T-helper 17 cell (primary cell): ENCODE data around the gene ACOXL. TPM values are rescaled to one million over a fixed set of nuclear protein-coding genes. Genes with fewer than 3 reads are reported as not detected.

ENCODE experiments used
- ATAC-seq: fragments of 150-1000 bp; cut with Tn5 transposase; 2 replicates; pipeline ENCODE4 v1.10.0; 2021; ENCODE audit warnings: mild to moderate bottlenecking, moderate library complexity
- DNase-seq, 3 donors: peaks; one replicate each; pipeline versions ENCODE4 v3.0.0 to v3.0.0-alpha.2; 2020 to 2021
- H3K9me3 ChIP-seq: one replicate; pipeline ENCODE4 v1.7.0; 2013; ENCODE audit warnings: low read length, mild to moderate bottlenecking; ENCODE audit not compliant: control insufficient read depth, poor library complexity, severe bottlenecking
- H3K27ac Mint-ChIP-seq: one replicate; pipeline ENCODE4 v1.8.0; 2022; ENCODE audit warnings: mild to moderate bottlenecking, moderate library complexity, mixed read lengths
- H3K27me3 Mint-ChIP-seq: one replicate; pipeline ENCODE4 v1.8.0; 2022; ENCODE audit warnings: mixed read lengths
- H3K36me3 Mint-ChIP-seq: one replicate; pipeline ENCODE4 v1.8.0; 2022; ENCODE audit warnings: low read depth, mixed read lengths
- H3K4me1 Mint-ChIP-seq: one replicate; pipeline ENCODE4 v1.8.0; 2022; ENCODE audit warnings: mild to moderate bottlenecking, mixed read lengths
- H3K4me3 Mint-ChIP-seq: one replicate; pipeline ENCODE4 v1.8.0; 2022; ENCODE audit warnings: mild to moderate bottlenecking, moderate library complexity, mixed read lengths
- total RNA-seq, 4 donors: library from RNA in 2 of 4; stranded (reverse) in 2 of 4; gene quantifications; one replicate each; pipeline ENCODE4 v1.2.3 and lab custom pipeline; 2022 to 2026

The ACOXL gene
- total RNA-seq, 2 donors from 2014 or later, result not detected

DNA sequence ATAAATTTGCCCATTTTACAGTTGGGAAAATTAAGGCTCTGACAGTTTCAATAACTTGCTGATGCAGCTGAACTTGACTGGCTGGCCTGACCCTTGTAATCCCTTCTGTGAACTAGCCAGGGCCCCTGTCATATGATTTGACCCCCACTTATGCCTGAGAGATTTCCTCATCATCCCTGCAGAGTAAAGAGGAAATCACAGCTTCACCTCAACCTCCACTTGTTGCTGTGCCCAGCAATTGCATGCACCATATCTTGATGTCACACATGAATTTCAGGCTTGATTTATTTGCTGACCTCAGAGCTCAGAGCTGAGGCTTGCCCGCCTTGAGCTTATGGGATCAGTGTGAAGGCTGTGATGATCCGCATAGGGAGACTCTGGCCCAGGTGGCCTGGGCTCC is 108.1 kb downstream of the ACOXL start:
- ATAC-seq (no peak), DNase-seq (no peak)
- H3K27ac Mint-ChIP-seq, result no peak overlapping the region
- peaks cover 23% of the 10 kb centered on the region for H3K27me3 Mint-ChIP-seq
- no peak overlapping the region for H3K4me3 Mint-ChIP-seq
- peaks cover 3% of the 10 kb centered on the region for H3K36me3 Mint-ChIP-seq
- no peaks in the 10 kb centered on the region for H3K9me3 ChIP-seq
- H3K4me1 Mint-ChIP-seq, result peaks cover 8% of the 10 kb centered on the region

DNA sequence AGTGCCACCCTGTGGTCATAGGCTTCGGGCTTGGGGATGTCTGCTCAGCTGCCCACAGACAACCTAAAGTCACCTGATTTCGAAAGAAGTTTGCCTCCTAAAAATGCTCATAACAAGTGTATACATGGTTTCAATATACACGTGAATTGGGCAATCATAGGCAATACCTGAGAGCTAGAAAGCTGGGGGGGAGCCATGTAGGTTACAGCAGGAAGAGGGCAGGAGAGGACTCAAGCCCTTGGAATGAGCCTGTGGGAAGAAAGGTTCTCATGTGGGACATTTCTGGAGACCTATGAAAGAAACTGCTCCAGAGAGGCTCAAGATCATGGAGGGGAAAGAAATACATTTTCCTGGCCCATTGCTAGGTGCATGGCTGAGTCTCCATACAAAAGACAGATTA is 109.7 kb downstream of the ACOXL start:
- Mint-ChIP-seq H3K36me3 (peaks cover 3% of the 10 kb centered on the region), H3K27me3 (peaks cover 23% of the 10 kb centered on the region), H3K4me3 (no peak overlapping the region), H3K27ac (no peak overlapping the region), H3K4me1 (peaks cover 13% of the 10 kb centered on the region)
- DNase-seq, result no peak
- ATAC-seq, result no peak
- no peaks in the 10 kb centered on the region for H3K9me3 ChIP-seq

DNA sequence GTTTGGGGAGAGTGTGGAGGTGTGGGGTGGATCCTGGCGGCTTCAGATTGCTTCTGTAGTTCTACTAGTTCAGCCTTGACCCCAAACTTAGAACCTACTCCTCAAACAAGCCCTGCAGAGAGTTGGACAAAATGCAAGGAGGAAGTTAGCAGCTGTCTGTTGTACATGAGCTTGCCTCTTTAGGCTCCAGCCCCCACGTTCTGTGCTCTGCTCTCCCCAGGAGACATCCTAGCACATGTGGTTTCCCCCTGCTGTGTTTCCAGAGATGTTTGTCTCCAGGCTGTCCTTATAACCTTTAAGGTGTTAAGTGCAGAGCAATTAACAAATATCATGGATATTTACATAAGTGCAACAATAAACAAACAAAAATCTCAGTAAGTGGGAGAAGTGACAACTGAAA is 111.1 kb downstream of the ACOXL start:
- peaks cover 21% of the 10 kb centered on the region for H3K4me1 Mint-ChIP-seq
- H3K27me3 Mint-ChIP-seq, result peaks cover 23% of the 10 kb centered on the region
- peaks cover 3% of the 10 kb centered on the region for H3K36me3 Mint-ChIP-seq
- H3K4me3 Mint-ChIP-seq, result no peak overlapping the region
- DNase-seq (no peak), ATAC-seq (no peak)
- H3K27ac Mint-ChIP-seq, result peak overlapping the region; percentile 32
- H3K9me3 ChIP-seq, result no peaks in the 10 kb centered on the region

DNA sequence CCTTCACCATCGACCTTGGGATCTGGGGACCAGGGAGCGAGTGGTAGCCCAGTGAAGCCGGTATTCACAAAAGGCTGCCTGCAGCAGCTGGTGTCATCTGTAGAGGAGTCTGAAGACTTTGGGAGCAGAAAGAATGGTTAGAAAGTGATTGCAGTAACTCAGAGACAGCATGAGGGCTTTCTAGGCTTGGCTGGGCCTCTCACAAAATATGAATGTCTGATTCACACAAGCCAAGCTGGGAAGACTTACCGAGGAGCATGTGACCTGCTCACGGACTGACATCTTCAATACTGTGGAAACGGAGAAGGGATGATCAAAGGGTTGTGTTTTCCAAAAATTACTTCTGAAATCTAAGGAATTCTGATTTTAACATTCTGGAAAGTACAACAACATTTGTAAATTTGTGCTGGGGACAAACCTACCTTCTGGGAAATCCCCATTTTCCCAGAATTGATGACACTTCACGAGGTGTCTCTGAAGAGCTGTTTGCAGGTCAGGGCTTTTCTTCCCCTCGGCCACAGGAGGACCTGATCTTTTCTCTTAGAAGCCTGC is 111.7 kb downstream of the ACOXL start:
- peaks cover 3% of the 10 kb centered on the region for H3K36me3 Mint-ChIP-seq
- H3K27ac Mint-ChIP-seq, result peak overlapping the region; percentile 32
- DNase-seq, result no peak
- H3K9me3 ChIP-seq, result no peaks in the 10 kb centered on the region
- peaks cover 23% of the 10 kb centered on the region for H3K27me3 Mint-ChIP-seq
- ATAC-seq, result no peak
- H3K4me3 Mint-ChIP-seq, result no peak overlapping the region
- H3K4me1 Mint-ChIP-seq, result peaks cover 21% of the 10 kb centered on the region

DNA sequence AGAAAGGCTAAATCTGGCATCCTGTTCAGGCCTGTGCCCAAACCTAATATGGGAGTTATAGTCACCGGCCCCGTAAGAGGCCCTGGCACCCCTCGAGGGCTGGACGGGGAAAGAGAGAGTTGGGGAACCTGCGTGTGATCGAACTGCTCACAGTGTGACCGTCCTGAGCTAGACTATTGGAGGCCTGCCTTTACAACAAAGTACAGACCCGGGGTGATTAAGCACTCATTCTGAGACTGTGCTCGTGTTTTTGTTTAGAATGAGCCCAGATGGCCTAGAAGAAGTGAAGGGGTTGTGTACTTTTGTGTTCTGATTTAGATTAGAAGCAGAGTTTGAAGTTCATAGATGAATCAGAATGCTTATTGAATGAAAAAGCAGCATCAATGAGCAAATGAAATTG is 115.3 kb downstream of the ACOXL start:
- Mint-ChIP-seq H3K36me3 (peaks cover 3% of the 10 kb centered on the region), H3K4me3 (no peak overlapping the region), H3K27ac (peak overlapping the region; percentile 84), H3K4me1 (peaks cover 28% of the 10 kb centered on the region), H3K27me3 (peaks cover 14% of the 10 kb centered on the region)
- DNase-seq, result no peak
- H3K9me3 ChIP-seq, result no peaks in the 10 kb centered on the region
- ATAC-seq, result no peak

DNA sequence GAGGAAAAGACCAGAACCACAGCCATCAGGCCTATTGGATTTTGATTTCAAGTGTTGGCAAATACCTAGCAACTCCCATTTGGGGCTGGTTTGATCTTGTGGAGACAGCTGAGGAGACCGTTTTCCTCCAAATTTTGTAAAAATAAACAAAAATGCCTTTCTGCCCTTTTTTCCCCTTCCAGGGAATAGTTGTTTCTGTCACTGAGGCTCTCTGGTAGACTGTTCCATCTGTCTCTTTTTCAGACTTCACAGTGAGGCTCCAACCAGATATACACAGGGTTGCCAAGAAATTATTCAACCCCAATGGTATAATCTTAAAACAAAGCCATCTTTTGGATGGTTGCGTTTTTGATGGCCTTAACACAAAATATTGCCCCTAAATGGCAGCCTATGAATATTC is 115.7 kb downstream of the ACOXL start:
- no peak for DNase-seq
- Mint-ChIP-seq H3K36me3 (peaks cover 3% of the 10 kb centered on the region), H3K27me3 (peaks cover 10% of the 10 kb centered on the region), H3K27ac (no peak overlapping the region), H3K4me3 (no peak overlapping the region), H3K4me1 (peaks cover 31% of the 10 kb centered on the region)
- no peak for ATAC-seq
- no peaks in the 10 kb centered on the region for H3K9me3 ChIP-seq

DNA sequence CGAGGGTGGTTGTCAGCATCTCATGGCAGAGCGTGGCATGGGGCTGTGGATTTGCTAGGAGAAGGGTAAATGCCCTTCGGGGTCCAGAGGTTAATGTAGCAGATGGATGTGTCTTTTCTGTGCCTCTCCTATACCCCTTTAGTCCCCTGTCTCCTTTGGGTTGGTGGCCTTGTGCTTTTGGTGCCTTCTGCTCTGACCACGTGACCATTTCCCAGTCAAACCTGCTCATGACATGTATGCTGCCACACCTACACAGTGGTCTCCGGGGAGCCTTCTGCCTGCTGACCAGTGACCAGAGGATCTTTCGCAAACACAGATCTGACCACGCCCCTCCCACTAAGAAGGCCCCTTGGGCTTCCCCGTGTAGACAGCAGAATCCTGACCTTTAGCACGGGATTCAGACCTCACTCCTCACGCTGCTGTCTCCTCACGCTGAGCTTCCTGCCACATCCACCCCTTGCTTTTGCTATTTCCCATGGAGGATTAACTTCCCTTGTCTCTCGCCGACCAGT is 116.2 kb downstream of the ACOXL start:
- Mint-ChIP-seq H3K36me3 (peaks cover 3% of the 10 kb centered on the region), H3K4me1 (peaks cover 35% of the 10 kb centered on the region), H3K27me3 (peaks cover 4% of the 10 kb centered on the region), H3K4me3 (no peak overlapping the region), H3K27ac (peak overlapping the region; percentile 65)
- no peak for ATAC-seq
- H3K9me3 ChIP-seq, result no peaks in the 10 kb centered on the region
- no peak for DNase-seq

DNA sequence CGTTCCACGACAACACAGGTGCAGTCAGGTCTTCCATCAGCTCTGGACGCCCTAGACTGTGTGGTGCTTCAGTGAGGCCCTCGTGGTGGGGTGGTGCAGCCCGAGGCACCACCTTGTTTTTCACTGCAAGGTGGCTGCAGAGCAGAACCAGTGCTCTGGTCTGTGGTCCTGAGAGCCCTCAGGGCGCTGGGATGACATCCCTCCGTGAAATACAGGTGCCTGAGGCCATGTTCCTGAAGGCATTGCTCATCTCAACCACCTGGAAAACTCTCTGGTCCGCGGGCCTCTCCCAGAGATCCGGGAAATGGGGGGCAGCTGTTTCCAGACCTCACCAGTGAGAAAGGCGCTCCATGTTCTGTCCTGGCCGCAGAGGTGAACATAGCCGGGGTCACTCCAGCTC is 119.2 kb downstream of the ACOXL start:
- Mint-ChIP-seq H3K4me3 (no peak overlapping the region), H3K27ac (peak overlapping the region; percentile 94), H3K36me3 (no peaks in the 10 kb centered on the region), H3K4me1 (peaks cover 36% of the 10 kb centered on the region), H3K27me3 (no peaks in the 10 kb centered on the region)
- no peak for ATAC-seq
- H3K9me3 ChIP-seq, result no peaks in the 10 kb centered on the region
- DNase-seq, result no peak

DNA sequence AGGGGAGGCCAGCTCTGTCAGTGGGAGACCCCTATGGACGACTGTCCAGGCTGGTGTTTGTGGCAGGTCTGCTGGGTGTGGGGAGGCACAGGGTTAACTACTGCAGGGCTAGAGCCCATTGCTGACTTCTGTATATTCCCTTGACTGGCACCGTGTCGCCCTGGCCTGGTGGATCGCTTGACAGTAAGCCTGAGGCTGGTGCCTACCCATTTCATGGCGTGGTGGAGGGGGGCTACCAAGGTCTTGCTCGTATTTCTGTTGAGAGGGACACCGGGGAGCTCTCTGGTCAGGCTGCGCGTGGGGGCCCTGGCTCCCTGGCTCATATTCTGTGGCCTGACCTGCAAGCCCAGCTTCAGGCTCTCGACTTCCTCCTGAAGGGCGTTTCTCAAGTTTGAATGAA is 119.7 kb downstream of the ACOXL start:
- H3K27me3 Mint-ChIP-seq, result no peaks in the 10 kb centered on the region
- ATAC-seq, result no peak
- peak overlapping the region; percentile 94 for H3K27ac Mint-ChIP-seq
- peaks cover 31% of the 10 kb centered on the region for H3K4me1 Mint-ChIP-seq
- H3K4me3 Mint-ChIP-seq, result peak overlapping the region; percentile 57
- no peaks in the 10 kb centered on the region for H3K36me3 Mint-ChIP-seq
- no peak for DNase-seq
- H3K9me3 ChIP-seq, result no peaks in the 10 kb centered on the region

DNA sequence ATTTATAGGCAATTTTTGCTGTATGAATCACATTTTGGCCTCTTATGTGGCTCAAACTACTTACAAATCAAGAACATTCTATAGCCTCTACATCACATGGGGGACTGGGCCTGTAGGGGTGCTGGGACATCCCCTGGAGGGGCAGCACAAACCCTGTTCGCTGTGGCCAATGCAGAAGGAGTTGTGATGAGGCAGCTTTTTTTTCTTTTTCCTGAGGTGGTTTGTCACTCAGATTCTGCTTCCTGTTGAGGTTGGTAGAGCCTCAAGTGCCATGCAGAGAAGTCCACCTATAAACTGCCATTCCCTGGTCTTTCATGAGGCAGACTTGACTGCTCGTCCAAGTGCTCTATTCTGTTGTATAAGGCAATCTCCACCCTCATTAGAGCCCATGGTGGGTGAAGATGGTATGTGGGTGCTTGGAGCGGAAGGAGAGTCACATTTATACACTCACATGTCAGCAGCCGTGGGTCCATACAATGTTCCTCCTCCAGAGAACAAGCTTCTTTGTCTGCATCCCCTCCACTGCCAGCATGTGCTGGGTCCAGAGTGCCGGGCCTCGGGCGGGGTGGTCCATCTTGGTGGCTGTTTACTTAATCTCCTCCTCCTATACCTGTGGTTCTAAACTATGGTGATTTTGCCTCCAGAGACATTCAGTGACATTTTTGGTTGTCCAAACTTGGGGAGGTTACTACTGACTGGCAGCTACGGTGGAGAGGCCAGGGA is 120.3 kb downstream of the ACOXL start:
- Mint-ChIP-seq H3K4me1 (peaks cover 24% of the 10 kb centered on the region), H3K27me3 (no peaks in the 10 kb centered on the region), H3K27ac (peak overlapping the region; percentile 94), H3K4me3 (peak overlapping the region; percentile 57), H3K36me3 (no peaks in the 10 kb centered on the region)
- H3K9me3 ChIP-seq, result no peaks in the 10 kb centered on the region
- peak; percentile 91 for ATAC-seq
- peak in 2 of 3 donors; percentile 15 to 28 for DNase-seq

DNA sequence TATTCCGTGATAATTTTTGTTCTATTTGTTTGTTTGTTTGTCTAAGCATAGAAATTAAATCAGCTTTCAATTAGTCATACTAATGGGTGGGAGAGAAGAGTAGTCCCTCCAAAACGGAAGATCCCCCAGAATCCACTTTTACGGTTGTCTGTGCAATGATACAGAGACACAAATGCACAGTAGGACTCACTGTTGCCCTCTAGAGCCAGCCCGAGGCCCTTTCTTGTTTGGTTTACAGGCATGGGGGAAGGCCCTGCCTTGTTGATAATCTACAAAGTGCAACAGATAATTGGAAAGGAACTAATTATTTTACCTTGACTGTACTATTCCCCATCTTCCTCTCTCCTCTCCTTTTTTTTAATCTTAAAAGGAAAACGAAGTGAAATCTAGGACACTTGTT is 121.1 kb downstream of the ACOXL start:
- H3K36me3 Mint-ChIP-seq, result no peaks in the 10 kb centered on the region
- H3K27me3 Mint-ChIP-seq, result no peaks in the 10 kb centered on the region
- peak overlapping the region; percentile 73 for H3K4me3 Mint-ChIP-seq
- peaks cover 27% of the 10 kb centered on the region for H3K4me1 Mint-ChIP-seq
- ATAC-seq, result peak; percentile 34
- H3K9me3 ChIP-seq, result no peaks in the 10 kb centered on the region
- DNase-seq, result peak in 2 of 3 donors; percentile 23 to 43
- peak overlapping the region; percentile 94 for H3K27ac Mint-ChIP-seq

DNA sequence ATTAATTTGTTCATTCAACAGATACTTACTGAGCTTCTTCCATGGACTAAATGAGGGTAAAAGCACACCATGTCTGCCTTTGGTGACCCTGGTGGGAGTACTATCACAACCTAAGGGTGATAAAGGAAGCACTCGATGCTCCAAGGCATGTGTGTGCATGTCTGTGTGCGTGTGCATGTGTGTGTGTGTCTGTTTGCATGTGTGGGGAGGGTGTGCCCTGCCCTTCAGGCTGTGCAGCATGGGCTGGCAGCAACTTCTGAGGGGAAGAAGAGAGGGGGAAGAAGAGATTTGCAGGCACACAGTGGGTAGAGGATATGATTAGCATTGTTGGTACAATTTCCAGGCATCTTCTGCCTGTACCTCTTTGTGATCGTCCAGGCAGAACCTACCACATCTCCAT is 121.6 kb downstream of the ACOXL start:
- H3K27ac Mint-ChIP-seq, result peak overlapping the region; percentile 94
- peaks cover 31% of the 10 kb centered on the region for H3K4me1 Mint-ChIP-seq
- H3K4me3 Mint-ChIP-seq, result peak overlapping the region; percentile 28
- ATAC-seq (no peak), DNase-seq (no peak)
- no peaks in the 10 kb centered on the region for H3K27me3 Mint-ChIP-seq
- no peaks in the 10 kb centered on the region for H3K36me3 Mint-ChIP-seq
- no peaks in the 10 kb centered on the region for H3K9me3 ChIP-seq

DNA sequence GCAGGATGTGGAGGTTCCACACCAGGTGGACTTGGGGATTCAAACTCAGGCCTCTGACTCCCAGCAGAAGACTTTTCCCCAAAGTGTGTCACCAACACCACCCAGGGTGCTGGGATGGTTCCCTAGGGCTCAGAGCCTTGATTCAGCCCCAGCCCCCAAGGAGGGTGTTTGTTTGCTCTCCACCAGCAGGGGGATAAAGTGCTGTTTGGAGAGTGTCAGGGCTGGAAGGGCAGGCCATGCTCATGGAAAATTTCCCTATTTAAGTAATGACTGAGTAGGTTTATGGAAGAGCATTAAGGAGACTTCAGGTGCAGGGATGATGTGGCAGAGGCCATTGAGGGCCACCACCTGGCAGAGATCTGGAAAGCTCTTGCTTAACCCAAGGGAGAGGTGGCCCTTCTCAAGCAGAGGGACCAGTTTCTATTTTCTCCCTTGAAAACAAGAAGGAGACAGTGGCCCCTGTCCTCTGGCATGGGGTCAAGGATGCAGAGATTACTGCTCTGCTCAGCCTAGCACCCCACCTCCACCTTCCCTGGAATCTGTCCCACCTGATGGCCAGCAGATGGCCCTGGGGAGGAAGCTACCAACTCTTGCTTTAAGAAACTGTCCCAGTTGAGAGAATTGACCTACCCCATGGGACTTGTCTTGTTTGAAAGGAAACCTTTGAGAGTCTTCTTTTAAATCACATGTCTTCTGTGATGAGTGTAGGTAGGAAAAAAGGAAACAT is 122.1 kb downstream of the ACOXL start:
- ATAC-seq (no peak), DNase-seq (no peak)
- Mint-ChIP-seq H3K27me3 (peaks cover 4% of the 10 kb centered on the region), H3K4me1 (peaks cover 37% of the 10 kb centered on the region), H3K27ac (peak overlapping the region; percentile 94), H3K36me3 (no peaks in the 10 kb centered on the region), H3K4me3 (no peak overlapping the region)
- H3K9me3 ChIP-seq, result no peaks in the 10 kb centered on the region
